ENCODE measurements around the gene RAVER1. TPM values are rescaled to one million over a fixed set of nuclear protein-coding genes. Genes with fewer than 3 reads are reported as not detected.
A peak's percentile ranks its signal among the peaks of the same experiment; 100 is the strongest.

Gene RAVER1
- total RNA-seq, 1 donor from 2014 or later, result 25.4 TPM

DNA sequence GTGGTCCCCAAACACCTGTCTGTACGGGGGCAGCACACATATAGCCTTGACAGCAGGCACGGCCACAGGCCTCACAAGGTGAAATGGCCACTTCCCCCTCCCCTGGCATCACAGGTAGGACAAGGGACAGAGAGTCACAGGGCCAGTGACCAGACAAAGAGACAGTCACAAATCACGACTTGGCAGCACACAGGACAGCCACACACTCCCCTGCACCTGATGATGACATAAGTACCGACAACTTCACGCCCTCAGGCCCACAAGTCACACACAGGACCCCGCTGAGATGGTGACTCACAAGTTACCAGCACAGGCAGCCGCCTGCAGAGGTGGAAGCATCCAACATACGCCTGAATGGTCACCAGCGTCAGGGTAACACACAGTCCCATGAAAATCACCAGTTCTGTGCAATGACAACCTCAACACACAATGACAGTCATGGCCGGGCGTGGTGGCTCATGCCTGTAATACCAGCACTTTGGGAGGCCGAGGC, 30.5 kb upstream of the RAVER1 start:
- Histone ChIP-seq H3K4me1 (no peaks in the 10 kb centered on the region), H3K27ac (no peak overlapping the region), H3K9me3 (no peaks in the 10 kb centered on the region), H3K27me3 (no peaks in the 10 kb centered on the region), H3K36me3 (peaks cover 79% of the 10 kb centered on the region), H3K4me3 (no peak overlapping the region)
- TF ChIP-seq, protein P1, sequence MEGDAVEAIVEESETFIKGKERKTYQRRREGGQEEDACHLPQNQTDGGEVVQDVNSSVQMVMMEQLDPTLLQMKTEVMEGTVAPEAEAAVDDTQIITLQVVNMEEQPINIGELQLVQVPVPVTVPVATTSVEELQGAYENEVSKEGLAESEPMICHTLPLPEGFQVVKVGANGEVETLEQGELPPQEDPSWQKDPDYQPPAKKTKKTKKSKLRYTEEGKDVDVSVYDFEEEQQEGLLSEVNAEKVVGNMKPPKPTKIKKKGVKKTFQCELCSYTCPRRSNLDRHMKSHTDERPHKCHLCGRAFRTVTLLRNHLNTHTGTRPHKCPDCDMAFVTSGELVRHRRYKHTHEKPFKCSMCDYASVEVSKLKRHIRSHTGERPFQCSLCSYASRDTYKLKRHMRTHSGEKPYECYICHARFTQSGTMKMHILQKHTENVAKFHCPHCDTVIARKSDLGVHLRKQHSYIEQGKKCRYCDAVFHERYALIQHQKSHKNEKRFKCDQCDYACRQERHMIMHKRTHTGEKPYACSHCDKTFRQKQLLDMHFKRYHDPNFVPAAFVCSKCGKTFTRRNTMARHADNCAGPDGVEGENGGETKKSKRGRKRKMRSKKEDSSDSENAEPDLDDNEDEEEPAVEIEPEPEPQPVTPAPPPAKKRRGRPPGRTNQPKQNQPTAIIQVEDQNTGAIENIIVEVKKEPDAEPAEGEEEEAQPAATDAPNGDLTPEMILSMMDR (IDR thresholded peaks at IDR 0.05), result no peak
- no peak for ATAC-seq
- DNase-seq, result no peak
- intact Hi-C loops (cut with DNase I), result no loop called here

DNA sequence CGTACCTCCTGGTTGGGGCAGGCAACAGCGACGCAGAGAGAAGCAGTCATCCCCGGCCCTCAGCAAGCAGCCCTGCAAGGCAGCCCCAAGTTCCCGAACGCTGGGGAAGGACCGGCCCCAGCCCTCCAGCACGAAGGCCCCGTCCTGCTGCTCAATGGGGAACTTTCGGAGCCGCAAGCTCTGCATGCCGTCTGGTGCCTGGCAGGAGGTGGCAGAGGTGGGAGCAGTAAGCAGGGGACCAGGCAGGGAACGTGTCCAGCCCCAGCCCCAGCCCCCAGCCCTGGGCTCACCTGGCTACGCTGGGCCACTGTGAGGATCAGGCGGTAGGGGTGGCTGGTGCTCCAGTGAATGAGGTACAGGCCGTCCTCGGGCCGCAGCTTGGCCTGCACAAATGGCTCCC, 28.9 kb upstream of the RAVER1 start:
- H3K36me3 ChIP-seq, result peaks cover 78% of the 10 kb centered on the region
- no peak overlapping the region for H3K27ac ChIP-seq
- H3K27me3 ChIP-seq, result no peaks in the 10 kb centered on the region
- ATAC-seq (peak; percentile 4), DNase-seq (no peak)
- intact Hi-C loops (cut with DNase I), result no loop called here
- no peaks in the 10 kb centered on the region for H3K4me1 ChIP-seq
- no peak overlapping the region for H3K4me3 ChIP-seq
- no peaks in the 10 kb centered on the region for H3K9me3 ChIP-seq
- TF ChIP-seq, protein P1 (IDR thresholded peaks at IDR 0.05), result no peak

DNA sequence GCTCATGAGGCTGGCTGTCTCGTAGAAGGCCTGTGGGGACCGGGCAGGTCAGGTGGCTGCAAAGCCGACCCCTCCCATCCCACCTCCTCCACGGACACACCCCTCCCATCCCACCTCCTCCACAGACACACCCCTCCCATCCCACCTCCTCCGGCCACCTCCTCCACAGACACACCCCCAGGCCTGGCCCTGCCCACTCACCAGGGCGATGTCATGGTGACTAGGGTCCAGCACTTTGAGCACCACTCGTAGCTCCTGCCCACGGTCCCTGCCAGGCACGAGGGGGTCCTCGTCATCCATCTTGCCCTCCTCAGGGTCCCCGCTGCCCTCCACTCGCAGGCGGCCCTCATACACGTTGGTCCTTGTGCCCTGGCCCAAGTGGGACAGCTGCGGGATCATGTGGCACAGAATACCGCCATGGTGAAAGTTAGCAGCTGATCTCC, 28.3 kb upstream of the RAVER1 start:
- H3K9me3 ChIP-seq, result no peaks in the 10 kb centered on the region
- DNase-seq (no peak), ATAC-seq (peak; percentile 4)
- TF ChIP-seq, protein P1 (IDR thresholded peaks at IDR 0.05), result no peak
- H3K27ac ChIP-seq, result no peak overlapping the region
- H3K4me3 ChIP-seq, result no peak overlapping the region
- H3K4me1 ChIP-seq, result no peaks in the 10 kb centered on the region
- no peaks in the 10 kb centered on the region for H3K27me3 ChIP-seq
- intact Hi-C loops (cut with DNase I), result no loop called here
- H3K36me3 ChIP-seq, result peaks cover 74% of the 10 kb centered on the region

DNA sequence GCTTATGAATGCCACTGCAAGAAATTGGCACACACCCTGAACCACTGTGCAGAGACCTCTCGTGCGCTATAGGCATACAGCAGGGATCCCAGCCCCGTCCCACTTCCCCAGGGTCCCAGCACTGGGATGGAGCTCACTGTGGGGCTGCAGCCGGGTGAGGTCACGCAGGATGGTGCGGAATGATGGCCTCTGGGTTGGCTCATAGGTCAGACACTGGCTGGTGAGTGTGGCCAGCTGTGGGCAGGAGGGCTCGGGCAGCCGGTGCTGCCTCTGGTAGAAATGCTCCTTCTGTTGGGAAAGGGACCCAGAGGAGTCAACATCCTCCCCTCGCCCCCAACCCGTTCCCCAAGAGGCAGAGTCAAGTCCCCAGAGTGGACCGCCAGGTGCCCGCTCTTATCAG, 23.1 kb upstream of the RAVER1 start:
- DNase-seq (no peak), ATAC-seq (no peak)
- no peaks in the 10 kb centered on the region for H3K27me3 ChIP-seq
- no peak overlapping the region for H3K4me3 ChIP-seq
- no peaks in the 10 kb centered on the region for H3K9me3 ChIP-seq
- peaks cover 66% of the 10 kb centered on the region for H3K36me3 ChIP-seq
- intact Hi-C loops (cut with DNase I), result no loop called here
- TF ChIP-seq, protein P1 (IDR thresholded peaks at IDR 0.05), result no peak
- H3K4me1 ChIP-seq, result no peaks in the 10 kb centered on the region
- H3K27ac ChIP-seq, result no peak overlapping the region

DNA sequence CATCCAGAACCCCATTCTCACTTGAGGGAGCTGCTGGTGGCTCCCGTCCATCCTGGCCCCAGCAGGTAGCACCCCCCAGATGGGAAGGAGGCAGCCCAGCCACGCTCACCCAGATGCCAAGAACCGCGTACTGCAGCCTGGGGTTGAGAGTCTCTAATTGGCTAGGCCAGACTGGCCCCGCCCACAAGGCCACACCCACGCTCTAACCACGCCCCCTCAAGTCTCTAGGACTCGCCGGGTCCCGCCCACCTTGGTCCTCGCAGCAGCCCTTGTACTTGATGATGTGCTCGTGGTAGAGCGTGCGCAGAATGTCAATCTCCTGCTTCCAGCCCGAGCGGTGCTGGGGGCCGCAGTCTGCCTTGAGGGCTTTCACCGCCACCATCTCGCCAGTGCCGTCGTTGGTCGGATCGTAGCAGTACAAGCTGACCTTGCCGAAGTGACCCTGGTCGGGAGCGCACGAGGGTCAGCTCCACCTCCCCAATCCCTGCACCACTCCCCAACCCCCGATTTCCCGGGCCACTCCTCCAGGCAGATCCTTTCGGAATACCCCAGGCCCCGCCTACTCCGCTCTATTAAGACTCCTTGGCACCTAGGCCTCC, 20.6 kb upstream of the RAVER1 start:
- Histone ChIP-seq H3K4me1 (no peaks in the 10 kb centered on the region), H3K4me3 (no peak overlapping the region), H3K27me3 (no peaks in the 10 kb centered on the region), H3K9me3 (no peaks in the 10 kb centered on the region), H3K27ac (no peak overlapping the region), H3K36me3 (peaks cover 69% of the 10 kb centered on the region)
- TF ChIP-seq, protein P1 (IDR thresholded peaks at IDR 0.05), result no peak
- no peak for DNase-seq
- intact Hi-C loops (cut with DNase I), result no loop called here
- peak; percentile 47 for ATAC-seq

All from upper lobe of right lung (tissue), 1 donor.